ENCODE measurements around the gene LMAN2L.

GRCh38 chr2:96668771-96669170 is 71.1 kb downstream of the LMAN2L start:
- no peak for TF ChIP-seq CTCF (conservative IDR thresholded peaks at IDR 0.05)
- TF ChIP-seq EZH2 (IDR thresholded peaks at IDR 0.05; ENCODE audit: low read depth): no peak
